GM19099 (cell line): ENCODE results near the gene EGFR.

Experiments used
- POLR2A ChIP-seq: IDR thresholded peaks from 3 replicates; pipeline ENCODE4 v1.6.1; 2011; ENCODE audit warnings: low read depth; ENCODE audit not compliant: insufficient read length; ENCODE audit errors: extremely low read depth

Gene EGFR

DNA sequence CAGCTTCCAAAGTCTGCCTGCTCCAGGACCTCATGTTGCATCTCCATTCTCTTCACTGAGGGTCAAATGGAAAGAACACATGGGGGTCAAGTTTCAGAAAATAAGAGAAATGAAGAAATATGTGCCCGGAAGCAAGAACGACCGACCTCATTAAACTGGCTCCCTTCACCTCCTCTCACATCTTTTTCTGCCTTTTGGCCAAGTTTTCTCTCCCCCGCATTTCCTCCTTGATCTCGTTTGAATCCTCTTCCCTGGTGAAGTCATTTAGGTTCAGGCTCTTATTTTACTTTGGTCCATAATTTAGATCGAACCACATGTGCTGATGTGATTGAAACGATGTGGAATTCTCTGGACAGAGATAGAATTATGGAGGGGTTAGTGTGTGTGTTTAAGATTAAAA is 44.2 kb downstream of the EGFR start:
- TF ChIP-seq POLR2A, result no peak

GRCh38 chr7:55063633-55064032 is 44.8 kb downstream of the EGFR start:
- no peak for TF ChIP-seq POLR2A

GRCh38 chr7:55065079-55065478 is 46.3 kb downstream of the EGFR start:
- no peak for TF ChIP-seq POLR2A

DNA sequence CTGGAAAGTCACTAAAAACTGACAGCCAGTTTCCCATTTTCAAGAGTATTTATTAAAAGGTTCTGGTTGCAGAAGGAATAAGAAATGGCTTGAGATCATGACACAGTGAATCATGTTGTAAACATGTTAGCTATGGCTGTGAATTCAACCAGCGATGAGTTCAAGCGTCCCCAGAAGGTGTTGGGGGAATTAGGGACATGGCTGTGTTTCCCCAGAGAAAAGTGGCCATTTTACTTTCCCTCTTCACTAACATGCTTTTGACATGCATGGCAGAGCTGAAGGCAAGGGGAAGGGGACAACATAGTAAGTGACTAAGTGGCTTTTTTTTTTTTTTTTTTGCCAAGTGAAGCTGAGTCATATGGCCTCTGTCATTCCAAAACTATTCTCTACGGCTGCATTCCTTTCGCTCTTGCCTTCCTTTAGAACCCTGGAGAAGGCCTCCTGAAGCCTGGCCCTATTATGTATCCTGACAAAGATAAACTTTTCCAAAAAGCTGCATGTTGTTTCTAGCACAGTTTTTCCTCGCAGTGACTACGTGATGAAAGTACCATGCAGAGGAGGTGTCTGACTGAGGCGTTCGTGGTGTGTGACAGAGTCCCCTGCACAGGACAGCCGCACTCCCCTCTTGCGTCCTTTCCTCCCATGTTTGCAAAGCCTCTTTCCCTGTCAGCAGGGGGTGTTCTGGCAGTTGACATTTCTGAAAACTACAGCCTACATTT is 46.9 kb downstream of the EGFR start:
- no peak for TF ChIP-seq POLR2A

GRCh38 chr7:55066524-55066923 is 47.7 kb downstream of the EGFR start:
- no peak for TF ChIP-seq POLR2A

DNA sequence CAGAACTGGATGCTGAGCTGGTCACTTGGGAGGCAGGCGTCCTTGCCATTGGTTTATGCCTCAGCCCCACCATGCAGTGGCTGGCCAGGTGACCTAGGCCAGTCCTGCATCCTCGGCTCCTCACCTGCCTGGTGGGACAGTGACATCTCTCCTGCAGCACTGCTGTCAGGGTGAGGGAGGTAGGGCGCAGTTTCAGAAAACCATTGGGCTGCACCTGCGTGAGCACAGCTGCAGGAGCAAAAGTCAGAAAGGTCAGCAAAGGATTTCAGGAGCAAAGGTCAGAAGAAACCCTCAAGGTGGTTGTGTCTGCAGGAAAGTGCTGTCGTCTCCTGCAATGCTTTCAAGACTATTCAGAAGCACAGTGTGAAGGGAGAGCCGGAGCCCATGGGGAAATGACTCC is 48.1 kb downstream of the EGFR start:
- TF ChIP-seq POLR2A, result no peak

- no peak for TF ChIP-seq POLR2A
Measured at GRCh38 chr7:55067748-55068147, 48.9 kb downstream of the EGFR start.

DNA sequence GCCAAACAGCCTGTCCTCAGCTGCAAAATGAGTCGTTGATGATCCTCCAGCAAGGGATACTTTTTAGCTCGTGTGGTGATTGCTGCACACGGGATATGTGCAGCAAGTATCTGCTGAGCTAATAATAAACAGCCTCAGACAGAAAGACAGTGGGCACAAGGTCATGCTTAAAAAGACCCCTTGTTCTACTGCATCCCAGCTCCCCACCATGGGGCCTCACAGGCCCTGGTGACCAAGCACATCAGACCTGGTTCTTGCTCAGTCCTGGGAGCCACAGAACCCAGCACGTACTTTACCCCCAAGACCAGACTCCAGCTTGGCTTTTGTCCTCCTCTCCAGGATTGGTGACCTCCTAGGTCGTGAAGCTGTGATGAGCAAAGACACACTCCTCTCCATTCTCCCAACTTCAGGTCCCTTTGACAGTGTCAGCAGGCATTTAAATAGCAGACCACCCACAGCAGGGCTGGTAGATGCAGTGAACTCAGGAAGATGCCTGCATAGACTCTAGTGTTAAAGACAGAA is 50.5 kb downstream of the EGFR start:
- TF ChIP-seq POLR2A, result no peak

GRCh38 chr7:55070271-55070743 is 51.5 kb downstream of the EGFR start:
- no peak for TF ChIP-seq POLR2A

- TF ChIP-seq POLR2A, result no peak
Measured at GRCh38 chr7:55070854-55071253, 52.0 kb downstream of the EGFR start.

DNA sequence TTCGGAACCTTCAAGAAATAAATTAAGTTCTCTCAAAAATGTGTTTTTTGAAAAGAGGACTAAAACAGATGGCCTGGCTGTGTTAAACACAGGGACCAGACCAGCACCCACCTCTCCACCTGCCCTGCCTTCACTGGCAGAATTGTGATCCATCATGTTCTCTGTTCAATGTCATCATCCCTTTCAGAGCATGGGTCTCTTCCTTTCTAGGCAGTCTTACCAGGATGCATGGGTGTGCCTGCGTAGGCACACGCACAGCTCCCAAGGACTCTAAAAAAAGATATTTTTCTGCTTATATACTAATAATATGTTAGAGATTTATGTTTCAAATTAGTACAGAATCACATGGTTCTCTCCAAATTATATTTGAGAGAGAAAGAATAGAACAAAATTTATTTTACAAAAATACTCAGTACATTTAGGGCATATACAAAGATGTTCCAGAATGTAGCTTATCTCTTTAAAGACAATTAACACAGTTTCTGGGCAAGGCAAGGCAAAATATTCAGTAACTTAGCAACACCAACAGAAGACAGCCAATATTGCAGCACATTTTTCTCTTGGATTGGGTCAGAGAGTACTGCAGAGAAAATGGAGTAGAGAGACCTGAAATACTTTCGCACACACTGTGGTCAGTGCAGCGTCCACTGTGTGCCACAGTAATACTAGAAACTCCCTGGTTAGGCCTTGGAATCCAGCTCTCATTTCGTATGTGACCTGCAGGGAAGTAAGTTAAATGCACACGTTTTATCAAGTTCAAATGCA is 52.8 kb downstream of the EGFR start:
- TF ChIP-seq POLR2A, result no peak

- TF ChIP-seq POLR2A, result no peak
Measured at GRCh38 chr7:55072251-55072650, 53.4 kb downstream of the EGFR start.

GRCh38 chr7:55073051-55073511 is 54.3 kb downstream of the EGFR start:
- no peak for TF ChIP-seq POLR2A

GRCh38 chr7:55073976-55074528 is 55.2 kb downstream of the EGFR start:
- TF ChIP-seq POLR2A, result peak; percentile 24

- no peak for TF ChIP-seq POLR2A
Measured at GRCh38 chr7:55075464-55076021, 56.7 kb downstream of the EGFR start.
